T-helper 1 cell treated with Interleukin-12 subunit alpha and Interleukin-12 subunit beta and Interleukin-4 antibody, amounts not matched to agents 30 ng/mL and 1 ng/mL, for 36 hours (primary cell): ENCODE data around the gene PDE11A. TPM values are rescaled to one million over a fixed set of nuclear protein-coding genes. Genes with fewer than 3 reads are reported as not detected.

Experiments
- intact Hi-C: fragments of 100-400 bp; cut with micrococcal nuclease; formaldehyde crosslinking; loops from one replicate; pipeline ENCODE4 v1.15.1; 2024
- total RNA-seq: library from RNA; stranded (reverse); gene quantifications from 2 replicates; pipeline ENCODE4 v1.2.3, GENCODE V29; 2022

Gene PDE11A
- total RNA-seq, 1 donor from 2014 or later: not detected

GRCh38 chr2:177604271-177605065, 468.1 kb downstream of the PDE11A start:
- intact Hi-C loops: loop anchor here (1.0 kb wide), 3 partner anchors 115 to 440 kb away; no protein-coding TSS in a partner anchor

- intact Hi-C loops: loop anchor here (1.0 kb wide), 3 partner anchors 114 to 439 kb away; no protein-coding TSS in a partner anchor
These were observed 468.8 kb downstream of the PDE11A start for GRCh38 chr2:177603768-177604167.

- intact Hi-C loops: no loop called here
These were observed 469.4 kb downstream of the PDE11A start for GRCh38 chr2:177603181-177603580.

- intact Hi-C loops: no loop called here
These were observed 469.9 kb downstream of the PDE11A start for GRCh38 chr2:177602611-177603164.

- intact Hi-C loops: no loop called here
These were observed 471.7 kb downstream of the PDE11A start for GRCh38 chr2:177600917-177601316.

GRCh38 chr2:177599956-177600355, 472.6 kb downstream of the PDE11A start:
- intact Hi-C loops: no loop called here

- intact Hi-C loops: no loop called here
These were observed 473.4 kb downstream of the PDE11A start for GRCh38 chr2:177599139-177599688.

DNA sequence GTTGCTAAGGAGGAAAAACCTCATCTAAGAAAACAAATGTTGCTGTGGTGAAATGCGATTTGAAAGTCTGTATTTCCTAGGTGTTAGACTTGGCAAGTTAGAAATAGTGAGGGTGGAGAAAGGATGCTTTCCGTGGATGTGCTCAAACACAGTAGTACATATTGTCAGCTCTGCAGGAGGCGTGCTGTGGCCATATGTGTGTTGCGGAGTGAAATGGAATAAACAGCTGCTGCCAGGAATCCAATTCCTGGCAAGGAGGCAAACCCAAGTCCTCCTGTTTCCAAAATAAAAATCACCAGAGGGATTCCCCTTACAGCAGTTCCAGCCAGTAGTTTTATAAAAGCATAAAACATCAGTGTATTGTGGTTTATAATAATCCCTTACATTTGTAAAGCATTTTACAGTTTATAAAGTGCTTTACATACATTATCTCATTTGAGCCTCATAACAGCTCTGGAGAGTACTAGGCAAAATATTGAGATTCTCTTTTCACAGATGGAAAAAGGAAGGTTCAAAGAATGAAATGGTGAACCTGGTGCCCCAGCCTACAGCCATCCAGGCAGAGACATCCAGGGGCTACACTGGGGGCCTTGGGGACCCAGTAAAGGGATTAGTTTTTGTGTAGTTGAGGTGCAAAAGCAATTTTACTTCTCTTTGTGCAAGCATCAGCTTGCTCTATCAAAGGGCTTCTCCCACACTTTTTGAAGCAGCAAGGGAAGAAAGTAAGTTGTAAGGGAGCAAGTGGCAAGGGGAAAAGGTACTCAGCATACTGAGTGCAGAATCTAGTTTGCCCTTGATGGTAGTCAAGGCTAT, 474.0 kb downstream of the PDE11A start:
- intact Hi-C loops: no loop called here

- intact Hi-C loops: no loop called here
These were observed 474.8 kb downstream of the PDE11A start for GRCh38 chr2:177597759-177598158.

DNA sequence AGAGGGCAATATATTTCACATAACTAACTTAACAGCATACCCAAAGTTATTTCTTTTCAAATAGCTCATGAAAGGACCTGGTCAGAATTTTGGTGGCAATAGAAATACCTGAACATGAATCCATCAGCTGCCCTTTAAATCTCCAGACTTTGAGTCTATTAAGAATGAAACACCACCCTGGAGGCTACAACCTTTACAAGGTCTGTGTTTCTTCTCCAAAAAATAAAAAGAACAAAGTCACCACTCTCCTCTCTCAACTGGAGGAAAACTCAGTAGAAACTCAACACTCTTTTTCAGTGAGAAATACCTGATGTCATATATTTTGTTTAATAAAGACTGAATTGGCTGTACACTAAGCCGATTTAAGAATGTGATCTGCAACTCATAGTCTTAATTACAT, 475.7 kb downstream of the PDE11A start:
- intact Hi-C loops: no loop called here

GRCh38 chr2:177595126-177595845, 477.3 kb downstream of the PDE11A start:
- intact Hi-C loops: no loop called here

- intact Hi-C loops: no loop called here
These were observed 479.2 kb downstream of the PDE11A start for GRCh38 chr2:177593402-177593801.

DNA sequence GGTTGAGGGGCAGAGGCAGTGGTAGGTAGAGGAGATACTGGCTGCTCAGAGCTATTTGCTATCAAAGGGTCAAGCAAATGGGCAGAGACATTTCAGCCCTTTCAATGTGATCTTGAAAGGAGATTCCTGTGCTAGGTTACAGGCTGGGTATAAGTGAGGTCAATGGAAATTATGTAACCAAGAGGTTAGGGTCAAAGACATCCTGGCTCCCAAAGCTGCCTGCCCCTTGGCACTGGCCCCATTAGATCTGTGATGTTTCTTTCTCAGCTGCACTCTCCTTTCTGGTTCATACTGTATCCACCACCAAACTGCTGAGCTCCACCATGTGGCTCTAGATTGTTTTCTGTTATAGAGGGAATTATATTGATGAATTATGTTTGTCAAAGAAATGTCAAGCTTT, 479.6 kb downstream of the PDE11A start:
- intact Hi-C loops: no loop called here

- intact Hi-C loops: no loop called here
These were observed 480.2 kb downstream of the PDE11A start for GRCh38 chr2:177592397-177592796.

DNA sequence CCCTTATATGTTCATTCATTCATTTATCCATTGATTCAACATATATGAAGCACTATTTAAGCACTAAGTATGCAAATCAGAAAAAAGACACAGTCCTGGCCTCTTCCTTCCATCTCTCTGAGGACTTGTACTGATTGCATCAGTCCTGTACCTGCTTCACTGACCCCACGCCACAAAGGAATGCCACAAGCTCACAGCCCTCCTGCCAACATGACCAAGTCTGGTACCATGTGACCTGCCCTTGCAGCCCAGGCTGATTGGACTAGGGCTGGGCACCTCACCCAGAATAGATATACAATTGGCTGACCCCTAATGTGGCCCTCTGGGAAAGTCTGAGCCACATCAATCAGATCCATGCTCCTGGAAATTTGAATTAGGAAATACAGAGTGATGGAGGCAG, 483.4 kb downstream of the PDE11A start:
- intact Hi-C loops: no loop called here

DNA sequence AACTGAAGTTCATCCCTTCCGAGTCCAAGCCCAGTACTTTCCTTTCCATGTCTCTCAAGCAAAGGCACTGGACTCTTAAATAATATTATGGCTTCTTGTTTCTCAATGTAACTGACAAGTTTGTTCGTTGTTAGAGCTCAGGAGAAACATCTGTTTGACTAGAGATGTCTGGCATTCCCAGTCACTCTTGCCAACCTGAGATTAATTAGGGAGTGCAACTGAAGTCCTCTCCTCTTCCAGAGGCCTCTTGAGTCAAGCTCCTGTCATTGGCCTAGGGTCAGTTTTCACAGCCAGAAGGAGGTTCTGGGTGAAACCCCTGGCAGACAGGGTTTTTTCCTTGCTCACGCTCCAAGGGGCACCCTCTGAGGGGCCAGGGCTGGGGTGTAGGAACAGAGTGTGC, 483.9 kb downstream of the PDE11A start:
- intact Hi-C loops: no loop called here

GRCh38 chr2:177587371-177587770, 485.2 kb downstream of the PDE11A start:
- intact Hi-C loops: no loop called here

- intact Hi-C loops: no loop called here
These were observed 486.4 kb downstream of the PDE11A start for GRCh38 chr2:177586154-177586553.

- intact Hi-C loops: no loop called here
These were observed 487.2 kb downstream of the PDE11A start for GRCh38 chr2:177585234-177585863.

DNA sequence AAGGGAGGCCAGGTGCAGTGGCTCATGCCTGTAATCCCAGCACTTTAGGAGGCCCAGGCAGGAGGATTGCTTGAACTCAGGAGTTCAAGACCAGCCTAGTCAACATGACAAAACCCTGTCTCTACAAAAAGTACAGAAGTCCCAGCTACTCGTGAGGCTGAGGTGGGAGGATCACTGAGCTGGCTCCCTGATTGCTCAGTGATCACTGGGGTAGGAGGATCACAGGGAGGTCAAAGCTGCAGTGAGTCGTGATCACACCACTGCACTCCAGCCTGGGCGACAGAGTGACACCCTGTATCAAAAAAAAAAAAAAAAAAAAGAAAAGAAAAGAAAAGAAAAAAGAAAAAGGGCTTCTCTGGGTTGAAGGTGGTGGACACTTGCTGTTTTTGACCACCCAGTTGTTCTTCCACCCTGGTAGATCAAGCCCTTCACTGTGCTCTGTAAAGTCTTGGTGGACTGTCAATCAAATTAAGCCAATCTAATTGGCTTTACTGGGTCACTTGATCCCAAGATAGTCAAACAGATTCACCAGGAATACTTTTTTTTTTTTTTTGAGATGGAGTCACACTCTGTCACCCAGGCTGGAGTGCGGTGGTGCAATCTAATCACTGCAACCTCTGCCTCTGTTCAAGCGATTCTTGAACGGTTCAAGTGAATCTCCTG, 488.4 kb downstream of the PDE11A start:
- intact Hi-C loops: no loop called here
